Sigmoid colon (tissue), 4 donors: ENCODE measurements around the gene NOL9.

Experiments
- CTCF ChIP-seq, 4 experiments: fragments of 450-650 bp in 3 of 4; fragments of 200-600 bp in 1 of 4; IDR thresholded peaks; one replicate each; pipeline ENCODE4 v1.5.1; 2016 to 2019; ENCODE audit warnings: antibody characterized with exemption in 4 of 4, mild to moderate bottlenecking in 3 of 4, moderate library complexity in 2 of 4
- EP300 ChIP-seq, 4 donors: sonication (generic); formaldehyde crosslinking; IDR thresholded peaks; one replicate each; pipeline ENCODE4 v1.6.1; 2017; ENCODE audit warnings: antibody characterized with exemption in 4 of 4
- POLR2A ChIP-seq, 2 donors: fragments of 450-650 bp; IDR thresholded peaks; one replicate each; pipeline ENCODE4 v1.6.1; 2016; ENCODE audit warnings: antibody characterized with exemption in 2 of 2, mild to moderate bottlenecking in 2 of 2, moderate library complexity in 2 of 2
- POLR2AphosphoS5 ChIP-seq, 4 donors: sonication (generic); formaldehyde crosslinking; IDR thresholded peaks; one replicate each; pipeline ENCODE4 v1.6.1; 2017; ENCODE audit warnings: antibody characterized with exemption in 4 of 4

DNA sequence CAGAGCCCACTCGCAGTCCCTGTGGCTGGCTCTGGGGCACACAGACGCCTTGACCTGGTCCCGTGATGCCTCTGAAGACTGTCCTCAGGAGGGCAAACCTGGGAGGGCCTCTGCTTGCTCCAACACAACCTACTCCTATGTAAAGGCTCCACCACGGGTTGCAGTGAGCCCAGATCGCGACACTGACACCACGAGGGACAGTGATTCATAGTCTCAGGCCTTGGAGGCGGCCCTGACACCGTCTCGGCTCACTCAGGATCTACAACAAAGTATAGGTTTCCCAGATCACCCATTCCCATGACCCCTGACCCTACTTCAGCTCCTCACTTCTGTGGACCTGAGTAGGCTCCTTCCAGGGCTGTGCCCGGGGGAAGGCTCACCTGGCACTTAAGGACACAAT, 28.0 kb downstream of the NOL9 start:
- TF ChIP-seq CTCF (IDR thresholded peaks at IDR 0.05) (no peak), EP300 (IDR thresholded peaks at IDR 0.05) (no peak), POLR2A (IDR thresholded peaks at IDR 0.05) (no peak), POLR2AphosphoS5 (IDR thresholded peaks at IDR 0.05) (no peak)
